RWPE2 (cell line): ENCODE measurements around the gene C3orf70.

Source experiments
- ATAC-seq: fragments of 200-7000 bp; cut with Tn5 transposase; 3 replicates; pipeline ENCODE4 v1.9.1; 2021; ENCODE audit warnings: low read depth
- DNase-seq: peaks from one replicate; pipeline ENCODE4 v3.0.0-alpha.2; 2020; ENCODE audit warnings: low spot score
- H3K27ac ChIP-seq: fragments of 450-650 bp; 2 replicates; pipeline ENCODE4 v1.5.1; 2017; ENCODE audit warnings: mild to moderate bottlenecking; ENCODE audit not compliant: poor library complexity, severe bottlenecking
- H3K27me3 ChIP-seq: fragments of 250-450 bp; sonication (Bioruptor Pico); 2 replicates; pipeline ENCODE4 v1.5.1; 2021; ENCODE audit warnings: mild to moderate bottlenecking, moderate library complexity; ENCODE audit not compliant: insufficient read depth, poor library complexity, severe bottlenecking
- H3K36me3 ChIP-seq: fragments of 250-450 bp; sonication (Bioruptor Pico); 2 replicates; pipeline ENCODE4 v1.5.1; 2020; ENCODE audit warnings: low read depth, mild to moderate bottlenecking, moderate library complexity
- H3K4me1 ChIP-seq: fragments of 250-450 bp; sonication (Bioruptor Pico); 2 replicates; pipeline ENCODE4 v1.5.1; 2021; ENCODE audit warnings: mild to moderate bottlenecking, moderate library complexity; ENCODE audit not compliant: insufficient read depth, poor library complexity, severe bottlenecking
- H3K4me3 ChIP-seq: fragments of 250-450 bp; sonication (Bioruptor Pico); 2 replicates; pipeline ENCODE4 v1.5.1; 2021; ENCODE audit warnings: mild to moderate bottlenecking, moderate library complexity; ENCODE audit not compliant: severe bottlenecking
- H3K9me3 ChIP-seq: fragments of 250-450 bp; sonication (Bioruptor Pico); 2 replicates; pipeline ENCODE4 v1.5.1; 2021; ENCODE audit warnings: mild to moderate bottlenecking, moderate library complexity; ENCODE audit not compliant: severe bottlenecking
- TF ChIP-seq, protein P1 (sequence below): fragments of 450-650 bp; IDR thresholded peaks from one replicate; pipeline ENCODE4 v1.5.1; 2017; ENCODE audit warnings: mild to moderate bottlenecking, moderate library complexity; ENCODE audit not compliant: poor library complexity, severe bottlenecking

Gene C3orf70

DNA sequence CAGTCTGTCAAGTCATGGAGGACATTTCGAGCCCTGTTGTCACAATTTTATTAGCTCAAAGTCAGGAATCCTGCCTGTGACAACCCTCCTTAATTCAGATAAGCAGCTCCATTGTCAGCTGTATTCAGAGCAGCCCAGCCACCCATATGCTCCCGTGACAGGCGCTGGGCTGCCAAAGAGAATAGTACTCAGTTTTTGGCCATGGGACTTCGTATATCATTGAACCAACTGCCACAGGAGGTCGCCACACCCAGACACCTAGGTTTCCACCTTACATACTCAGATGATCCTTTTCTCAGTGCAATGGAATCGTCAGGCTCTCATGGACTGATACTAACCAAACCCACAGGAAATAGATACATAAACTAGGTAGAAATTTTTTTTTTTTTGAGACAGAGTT is 100.2 kb downstream of the C3orf70 start:
- no peak for ATAC-seq
- Histone ChIP-seq H3K4me3 (no peak overlapping the region), H3K27me3 (no peaks in the 10 kb centered on the region), H3K4me1 (no peaks in the 10 kb centered on the region), H3K27ac (no peak overlapping the region), H3K36me3 (no peaks in the 10 kb centered on the region; the same call in none of the 2 replicates), H3K9me3 (no peaks in the 10 kb centered on the region)
- TF ChIP-seq, protein P1, sequence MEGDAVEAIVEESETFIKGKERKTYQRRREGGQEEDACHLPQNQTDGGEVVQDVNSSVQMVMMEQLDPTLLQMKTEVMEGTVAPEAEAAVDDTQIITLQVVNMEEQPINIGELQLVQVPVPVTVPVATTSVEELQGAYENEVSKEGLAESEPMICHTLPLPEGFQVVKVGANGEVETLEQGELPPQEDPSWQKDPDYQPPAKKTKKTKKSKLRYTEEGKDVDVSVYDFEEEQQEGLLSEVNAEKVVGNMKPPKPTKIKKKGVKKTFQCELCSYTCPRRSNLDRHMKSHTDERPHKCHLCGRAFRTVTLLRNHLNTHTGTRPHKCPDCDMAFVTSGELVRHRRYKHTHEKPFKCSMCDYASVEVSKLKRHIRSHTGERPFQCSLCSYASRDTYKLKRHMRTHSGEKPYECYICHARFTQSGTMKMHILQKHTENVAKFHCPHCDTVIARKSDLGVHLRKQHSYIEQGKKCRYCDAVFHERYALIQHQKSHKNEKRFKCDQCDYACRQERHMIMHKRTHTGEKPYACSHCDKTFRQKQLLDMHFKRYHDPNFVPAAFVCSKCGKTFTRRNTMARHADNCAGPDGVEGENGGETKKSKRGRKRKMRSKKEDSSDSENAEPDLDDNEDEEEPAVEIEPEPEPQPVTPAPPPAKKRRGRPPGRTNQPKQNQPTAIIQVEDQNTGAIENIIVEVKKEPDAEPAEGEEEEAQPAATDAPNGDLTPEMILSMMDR, result no peak
- DNase-seq, result no peak

DNA sequence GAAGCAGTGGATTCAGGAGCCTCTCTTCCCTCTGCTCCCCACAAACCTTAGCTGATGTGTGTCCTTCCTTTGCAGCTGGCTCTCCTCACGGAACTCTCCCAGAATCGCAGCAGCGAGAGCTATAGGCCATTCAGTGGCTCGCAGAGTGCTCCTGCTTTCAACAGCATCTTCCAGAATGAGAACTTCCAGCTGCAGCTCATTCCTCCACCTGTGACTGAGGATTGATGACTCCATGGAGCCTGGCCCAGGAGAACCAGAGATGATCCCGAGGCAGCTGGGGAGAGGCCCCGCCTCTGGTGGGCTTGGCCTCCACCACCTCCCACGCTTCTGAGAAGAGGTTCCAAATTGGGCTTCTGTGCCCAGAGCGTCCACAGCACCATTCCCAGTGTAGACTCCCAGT is 101.1 kb downstream of the C3orf70 start:
- Histone ChIP-seq H3K36me3 (no peaks in the 10 kb centered on the region; the same call in none of the 2 replicates), H3K27ac (no peak overlapping the region), H3K9me3 (no peaks in the 10 kb centered on the region), H3K27me3 (no peaks in the 10 kb centered on the region), H3K4me3 (no peak overlapping the region), H3K4me1 (no peaks in the 10 kb centered on the region)
- DNase-seq (no peak), ATAC-seq (no peak)
- TF ChIP-seq, protein P1, result no peak

- Histone ChIP-seq H3K36me3 (no peaks in the 10 kb centered on the region; the same call in none of the 2 replicates), H3K27me3 (no peaks in the 10 kb centered on the region), H3K4me1 (no peaks in the 10 kb centered on the region), H3K9me3 (no peaks in the 10 kb centered on the region), H3K4me3 (no peak overlapping the region), H3K27ac (no peak overlapping the region)
- DNase-seq (no peak), ATAC-seq (no peak)
- TF ChIP-seq, protein P1, result no peak
These were observed 103.2 kb downstream of the C3orf70 start for GRCh38 chr3:185049710-185050109.

DNA sequence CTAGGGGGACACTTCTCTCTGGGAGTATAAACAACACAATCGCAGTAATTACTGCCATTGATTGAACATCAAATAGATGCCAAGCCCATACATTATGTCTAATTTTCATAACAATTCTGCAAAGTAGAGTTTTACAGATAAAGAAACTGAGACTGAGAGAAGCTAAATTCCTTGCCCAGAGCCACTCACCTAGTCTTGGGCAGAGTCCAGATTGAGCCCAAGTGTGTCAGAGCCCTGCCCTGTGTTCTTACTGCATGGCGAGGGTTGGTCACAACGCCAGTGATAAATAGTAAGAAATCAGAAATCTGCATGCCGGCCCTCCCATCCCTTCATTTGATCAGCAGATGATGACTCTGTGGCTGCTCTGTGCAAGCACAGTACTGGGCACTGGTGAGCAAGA is 106.3 kb downstream of the C3orf70 start:
- H3K27ac ChIP-seq, result no peak overlapping the region
- H3K27me3 ChIP-seq, result no peaks in the 10 kb centered on the region
- H3K4me3 ChIP-seq, result no peak overlapping the region
- no peaks in the 10 kb centered on the region for H3K9me3 ChIP-seq
- H3K36me3 ChIP-seq, result no peaks in the 10 kb centered on the region
- TF ChIP-seq, protein P1, result no peak
- DNase-seq (no peak), ATAC-seq (no peak)
- H3K4me1 ChIP-seq, result no peaks in the 10 kb centered on the region

GRCh38 chr3:185046164-185046515 is 106.7 kb downstream of the C3orf70 start:
- no peaks in the 10 kb centered on the region for H3K9me3 ChIP-seq
- no peak overlapping the region for H3K27ac ChIP-seq
- H3K36me3 ChIP-seq, result no peaks in the 10 kb centered on the region
- TF ChIP-seq, protein P1, result no peak
- no peaks in the 10 kb centered on the region for H3K27me3 ChIP-seq
- DNase-seq, result no peak
- H3K4me3 ChIP-seq, result no peak overlapping the region
- H3K4me1 ChIP-seq, result no peaks in the 10 kb centered on the region
- ATAC-seq, result no peak
